Keratinocyte (primary cell): ENCODE data around the gene DHRSX.

ENCODE experiments used
- CTCF ChIP-seq, 3 experiments: IDR thresholded peaks in 1 of 3; conservative IDR thresholded peaks in 1 of 3; optimal IDR thresholded peaks in 1 of 3; 2 replicates in 2 of 3; 3 replicates in 1 of 3; pipeline versions ENCODE3 to v1.5.1; 2011; ENCODE audit warnings: low read length in 3 of 3, mild to moderate bottlenecking in 3 of 3, moderate library complexity in 2 of 3, control low read depth in 1 of 3, inconsistent platforms in 1 of 3; ENCODE audit not compliant: insufficient read depth in 2 of 3; ENCODE audit errors: extremely low read depth in 1 of 3
- EZH2 ChIP-seq: IDR thresholded peaks from one replicate; pipeline ENCODE4 v1.6.1; 2012; ENCODE audit warnings: inconsistent platforms, mild to moderate bottlenecking, low read length, moderate library complexity

DNA sequence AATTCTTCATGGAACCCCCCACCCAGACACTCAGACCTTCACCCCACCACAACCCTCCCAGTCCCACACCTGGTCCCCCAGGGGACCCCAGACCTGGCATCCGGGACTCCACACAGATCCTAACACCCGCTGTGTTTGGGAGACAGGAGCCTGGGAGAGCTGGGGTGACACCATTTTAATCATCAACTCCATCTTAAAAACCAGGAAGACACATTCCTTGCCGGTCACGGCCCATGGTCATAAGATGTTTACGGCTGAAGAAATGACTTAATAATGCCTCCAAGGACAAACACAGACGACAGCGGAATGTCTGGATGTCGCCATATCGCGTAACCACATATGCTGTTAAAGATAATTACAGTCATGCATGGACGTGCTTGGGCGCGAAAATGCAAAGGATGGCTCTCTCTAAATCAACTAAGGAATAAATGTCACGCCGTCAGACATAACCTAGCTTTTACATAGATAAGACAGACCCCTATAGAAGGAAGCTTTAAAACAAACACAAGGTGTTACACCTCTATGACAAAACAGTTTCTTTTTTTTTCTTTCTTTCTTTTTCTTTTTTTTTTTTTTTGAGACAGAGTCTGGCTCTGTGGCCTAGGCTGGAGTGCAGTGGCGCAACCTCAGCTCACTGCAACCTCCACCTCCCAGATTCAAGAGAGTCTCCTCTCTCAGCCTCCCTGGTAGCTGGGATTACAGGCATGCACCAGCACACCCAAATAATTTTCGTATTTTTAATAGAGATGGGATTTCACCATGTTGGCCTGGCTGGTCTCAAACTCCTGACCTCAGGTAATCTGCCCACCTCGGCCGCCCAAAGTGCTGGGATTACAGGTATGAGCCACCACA is 2.1 kb upstream of the DHRSX start:
- TF ChIP-seq CTCF (optimal IDR thresholded peaks at IDR 0.05 in 1 of 3, IDR thresholded peaks at IDR 0.05 in 1 of 3, conservative IDR thresholded peaks at IDR 0.05 in 1 of 3; ENCODE audit: extremely low read depth in 1 of 3, insufficient read depth in 2 of 3, low read length in 3 of 3) (no peak), EZH2 (no peak)
